Endothelial cell of umbilical vein (primary cell): ENCODE measurements around the gene SLC25A34. TPM values are rescaled to one million over a fixed set of nuclear protein-coding genes. Genes with fewer than 3 reads are reported as not detected.

ENCODE experiments used
- BruUV-seq: library from RNA; stranded (reverse); fragments of 400-500 nt; replicated peaks from 2 replicates; lab custom pipeline; 2021; lab: Mats Ljungman, UMichigan
- CTCF ChIA-PET: fragments of 300-600, 350-600 bp; sonication (Branson Sonifier 250); formaldehyde crosslinking; loops from one replicate; lab custom pipeline; 2021; ENCODE audit warnings: antibody characterized with exemption, inconsistent platforms; lab: Charles Lee
- POLR2A ChIA-PET: fragments of 300-600, 350-600 bp; sonication (Branson Sonifier 250); formaldehyde crosslinking; loops from one replicate; lab custom pipeline; 2021; ENCODE audit warnings: antibody characterized with exemption, inconsistent platforms; lab: Charles Lee
- DNase-seq: peaks from one replicate; pipeline ENCODE4 v3.0.0-alpha.2; 2011; ENCODE audit warnings: low read depth, low spot score
- FAIRE-seq: peaks from 2 replicates; lab custom pipeline; 2011; peaks lifted over from hg19 to GRCh38; lab: Jason Lieb, UNC
- H2AFZ ChIP-seq: 2 replicates; pipeline ENCODE4 v1.6.0; 2012; ENCODE audit warnings: low read depth, low read length, control low read depth, inconsistent platforms
- H3K27ac ChIP-seq: 2 replicates; pipeline ENCODE4 v1.5.1; 2011; ENCODE audit warnings: low read depth, mild to moderate bottlenecking, control low read depth, low read length, moderate library complexity; ENCODE audit not compliant: insufficient read depth
- H3K27me3 ChIP-seq, 2 experiments: 2 replicates each; pipeline versions ENCODE4 v1.6.0 to v1.6.1; 2011; ENCODE audit warnings: low read length in 2 of 2, mixed read lengths in 1 of 2; ENCODE audit not compliant: control insufficient read depth in 2 of 2, insufficient read depth in 2 of 2
- H3K36me3 ChIP-seq, 2 experiments: 2 replicates in 1 of 2; 3 replicates in 1 of 2; pipeline ENCODE4 v1.5.1; 2011; ENCODE audit warnings: low read length in 2 of 2, mild to moderate bottlenecking in 1 of 2, moderate library complexity in 1 of 2; ENCODE audit not compliant: control insufficient read depth in 2 of 2, insufficient read depth in 2 of 2; ENCODE audit errors: extremely low read depth in 1 of 2
- H3K4me1 ChIP-seq: 3 replicates; pipeline ENCODE4 v1.5.1; 2011; ENCODE audit warnings: mild to moderate bottlenecking, low read length; ENCODE audit not compliant: control insufficient read depth, insufficient read depth; ENCODE audit errors: extremely low read depth
- H3K4me2 ChIP-seq: 2 replicates; pipeline ENCODE4 v1.6.1; 2011; ENCODE audit warnings: low read length, control low read depth, mixed read lengths; ENCODE audit not compliant: insufficient read depth
- H3K4me3 ChIP-seq, 3 experiments: fragments of 200-600 bp in 1 of 3; sonication (generic), shearing (Covaris generic) in 1 of 3; replicated peaks in 1 of 3; 2 replicates each; pipeline ENCODE4 v1.5.1; 2011 to 2016; ENCODE audit warnings: control low read depth in 3 of 3, low read length in 3 of 3, mild to moderate bottlenecking in 2 of 3, inconsistent platforms in 1 of 3, low read depth in 1 of 3, moderate library complexity in 1 of 3; ENCODE audit not compliant: insufficient read depth in 1 of 3
- H3K79me2 ChIP-seq: 2 replicates; pipeline ENCODE4 v1.6.0; 2012; ENCODE audit warnings: low read length, inconsistent platforms; ENCODE audit not compliant: control insufficient read depth, insufficient read depth
- H3K9ac ChIP-seq: replicated peaks from 2 replicates; pipeline ENCODE3; 2011; ENCODE audit warnings: low read length, control low read depth; ENCODE audit not compliant: insufficient read depth; ENCODE audit errors: extremely low read depth
- H3K9me1 ChIP-seq: replicated peaks from 3 replicates; pipeline ENCODE4 v1.6.0; 2011; ENCODE audit warnings: mild to moderate bottlenecking, low read length; ENCODE audit not compliant: control insufficient read depth, insufficient read depth; ENCODE audit errors: extremely low read depth
- H3K9me3 ChIP-seq: replicated peaks from 2 replicates; pipeline ENCODE4 v1.5.1; 2012; ENCODE audit warnings: low read length, inconsistent platforms; ENCODE audit not compliant: control insufficient read depth, insufficient read depth
- H4K20me1 ChIP-seq: replicated peaks from 2 replicates; pipeline ENCODE3; 2011; ENCODE audit warnings: mild to moderate bottlenecking, low read length; ENCODE audit not compliant: control insufficient read depth, insufficient read depth; ENCODE audit errors: extremely low read depth
- EZH2 ChIP-seq: IDR thresholded peaks from 2 replicates; pipeline ENCODE4 v1.6.1; 2012; ENCODE audit warnings: borderline replicate concordance, low read depth, mild to moderate bottlenecking, moderate library complexity, low read length, inconsistent platforms; ENCODE audit not compliant: severe bottlenecking
- GATA2 ChIP-seq: IDR thresholded peaks from 2 replicates; pipeline ENCODE4 v1.7.0; 2011; ENCODE audit warnings: low read depth, mild to moderate bottlenecking, moderate library complexity, mixed read lengths, low read length; ENCODE audit not compliant: insufficient read length, insufficient read depth
- JUN ChIP-seq: IDR thresholded peaks from 2 replicates; pipeline ENCODE4 v1.6.1; 2011; ENCODE audit warnings: borderline replicate concordance, low read depth; ENCODE audit not compliant: insufficient read length, insufficient read depth
- MAX ChIP-seq: IDR thresholded peaks from 2 replicates; pipeline ENCODE4 v1.6.1; 2011; ENCODE audit not compliant: insufficient read depth, insufficient read length
- POLR2A ChIP-seq: IDR thresholded peaks from 2 replicates; pipeline ENCODE4 v1.6.1; 2012; ENCODE audit warnings: low read depth, mild to moderate bottlenecking, control low read depth, low read length
- POLR2AphosphoS5 ChIP-seq: IDR thresholded peaks from 2 replicates; pipeline ENCODE4 v1.6.1; 2012; ENCODE audit warnings: low read depth, mild to moderate bottlenecking, control low read depth, low read length, moderate library complexity; ENCODE audit not compliant: insufficient read depth
- dilution Hi-C: fragments of 300-500 bp; cut with MboI; formaldehyde crosslinking; loops from one replicate; pipeline ENCODE4 v1.15.0; 2019; ENCODE audit warnings: low sequenced_read_pairs; ENCODE audit not compliant: extremely low pct_ligation_motif_present
- intact Hi-C: fragments of 100-400 bp; cut with micrococcal nuclease; formaldehyde crosslinking; loops from one replicate; pipeline ENCODE4 v1.10.0; 2022
- polyA plus RNA-seq, 4 experiments: library from polyadenylated mRNA; depleted of rRNA in 3 of 4; stranded (reverse) in 3 of 4; unstranded in 1 of 4; fragments of >200 nt; gene quantifications; 2 replicates each; pipeline versions ENCODE4 v1.2.1 to v1.2.3, GENCODE V29; 2011 to 2012; ENCODE audit warnings: missing spikeins in 1 of 4
- total RNA-seq: library from RNA; stranded (reverse); gene quantifications from 2 replicates; pipeline ENCODE4 v1.2.3, GENCODE V29; 2021

The SLC25A34 gene
- total and polyA plus RNA-seq, 2 donors (not counting 3 experiments of a cell fraction or from before 2014, with no cell fraction given), result 0.90 to 1.1 TPM

GRCh38 chr1:15770313-15770962 lies 34.4 kb downstream of the SLC25A34 start:
- intact Hi-C loops, result no loop called here
- no peak for DNase-seq
- FAIRE-seq, result no peak
- H3K79me2 ChIP-seq, result peaks cover 58% of the 10 kb centered on the region
- H4K20me1 ChIP-seq, result peaks cover 3% of the 10 kb centered on the region
- no peak overlapping the region for H2AFZ ChIP-seq
- BruUV-seq, result no TSS peak
- ChIA-PET CTCF (interaction anchor here (0.8 kb wide), 1 partner anchor 22 kb away, joined by 3 read pairs; no protein-coding TSS in a partner anchor), POLR2A (interaction anchor here (1.3 kb wide), 1 partner anchor 10 kb away, joined by 3 read pairs; no protein-coding TSS in a partner anchor)
- H3K9ac ChIP-seq, result no peak overlapping the region
- no peak overlapping the region for H3K27ac ChIP-seq
- TF ChIP-seq MAX, result no peak
- no peak for TF ChIP-seq EZH2
- no peak for TF ChIP-seq GATA2
- TF ChIP-seq POLR2AphosphoS5, result no peak
- TF ChIP-seq JUN, result no peak
- TF ChIP-seq POLR2A, result no peak
- no peak overlapping the region for H3K4me2 ChIP-seq
- no peak overlapping the region for H3K4me3 ChIP-seq
- peaks cover 6% of the 10 kb centered on the region for H3K4me1 ChIP-seq
- H3K9me3 ChIP-seq, result no peaks in the 10 kb centered on the region
- dilution Hi-C loops, result no loop called here
- H3K36me3 ChIP-seq, result peaks cover 43 to 58% of the 10 kb centered on the region in 2 experiments
- no peaks in the 10 kb centered on the region for H3K27me3 ChIP-seq
- H3K9me1 ChIP-seq, result no peaks in the 10 kb centered on the region
